Pancreas (tissue), 10 donors: ENCODE measurements around the gene ADAMTS4. TPM values are rescaled to one million over a fixed set of nuclear protein-coding genes. Genes with fewer than 3 reads are reported as not detected.

Experiments
- ATAC-seq, 4 donors: fragments of 200-7000 bp; cut with Tn5 transposase; one replicate each; pipeline versions ENCODE4 v1.8.0 to v1.9.1; 2020; ENCODE audit warnings: mild to moderate bottlenecking in 4 of 4, moderate library complexity in 4 of 4
- DNase-seq, 6 donors: peaks; one replicate each; pipeline ENCODE4 v3.0.0-alpha.2; 2020
- FAIRE-seq: peaks from 2 replicates; lab custom pipeline; 2012; peaks lifted over from hg19 to GRCh38; lab: Jason Lieb, UNC
- H3K27ac ChIP-seq, 4 donors: fragments of 200-600 bp; sonication (generic); 1 replicate in 3 of 4; 2 replicates in 1 of 4; pipeline versions ENCODE4 v1.5.0 to v1.8.0; 2020
- H3K27me3 ChIP-seq, 4 donors: fragments of 200-600 bp; one replicate each; pipeline ENCODE4 v1.8.0; 2021
- H3K36me3 ChIP-seq, 3 donors: fragments of 200-600 bp; sonication (generic) in 1 of 3; one replicate each; pipeline versions ENCODE4 v1.5.0 to v1.8.0; 2020 to 2021
- H3K4me1 ChIP-seq, 3 donors: fragments of 200-600 bp; one replicate each; pipeline ENCODE4 v1.8.0; 2021
- H3K4me3 ChIP-seq, 4 donors: fragments of 200-600 bp; sonication (generic) in 2 of 4; one replicate each; pipeline versions ENCODE4 v1.5.0 to v1.8.0; 2020 to 2021
- H3K9me3 ChIP-seq, 4 donors: fragments of 200-600 bp; one replicate each; pipeline ENCODE4 v1.8.0; 2021
- WGBS, 2 donors: extraction: QIAGEN DNeasy Blood & Tissue Kit; methylation state at CpG; one replicate each; pipeline ENCODE4 v1.1.7; 2013; 5-methylcytosine and 5-hydroxymethylcytosine counted together
- intact Hi-C, 3 donors: fragments of 100-400 bp; cut with DNase I; formaldehyde crosslinking; loops; one replicate each; pipeline versions ENCODE4 v1.11.1 to v1.14.2; 2022
- polyA plus RNA-seq, 2 donors: library from polyadenylated mRNA; stranded (reverse); fragments of 200-250 nt; gene quantifications; one replicate each; pipeline ENCODE4 v1.2.3, GENCODE V29; 2013
- total RNA-seq, 6 donors: library from RNA; stranded (reverse); fragmentation: NEBNext Ultra II Directional in 4 of 6; extraction: Animal tissue kit (Norgen Biotek cat#: 25700) in 4 of 6; gene quantifications; one replicate each; pipeline versions ENCODE4 v1.2.1 to v1.2.4, GENCODE V29; 2021 to 2023
- TF ChIP-seq, protein P1 (sequence below), 4 donors: fragments of 200-600 bp; sonication (generic) in 3 of 4; IDR thresholded peaks; one replicate each; pipeline versions ENCODE4 v1.5.0 to v1.8.0; 2021; ENCODE audit warnings: antibody characterized with exemption in 4 of 4
- donor health status: healthy with polysubstance abuse.
- donor health status: DM: no; HTN: no; CAD: no; lungs with moderate emphysema.
- donor health status: DM: no; HTN: no; CAD: no.
- donor health status: control.
- donor health status: control.
- donor health status: Bipolar disorder and iron deficiency.
- donor health status: DM: yes; HTN: yes; CAD: no.
- donor health status: DM: no; HTN: no; CAD: no.
- donor health status: DM: no; HTN: no; CAD: no.
- donor health status: DM: yes; HTN: yes; CAD: no.

ADAMTS4 gene
- total and polyA plus RNA-seq, 8 donors, result 2.7 to 6.6 (median 3.8) TPM

DNA sequence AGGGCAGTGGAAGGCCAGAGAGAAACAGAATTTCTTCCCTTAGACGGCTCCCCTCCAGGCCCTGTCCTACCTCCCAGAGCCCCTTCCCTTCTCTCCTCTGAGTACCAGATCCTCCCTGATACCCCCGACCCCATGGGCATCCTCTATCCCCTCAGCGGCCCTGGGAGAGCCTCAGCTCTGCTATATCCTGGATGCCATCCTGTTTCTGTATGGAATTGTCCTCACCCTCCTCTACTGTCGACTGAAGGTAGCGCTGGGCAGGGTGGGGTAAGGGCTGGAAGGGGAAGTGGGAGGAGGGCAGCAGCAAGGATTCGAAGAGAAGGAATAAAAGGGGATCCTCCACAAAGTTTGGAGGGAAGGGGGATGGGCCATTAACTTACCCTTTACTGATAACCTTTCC is 19.0 kb upstream of the ADAMTS4 start:
- H3K9me3 ChIP-seq, result no peaks in the 10 kb centered on the region
- DNase-seq (no peak), FAIRE-seq (no peak), ATAC-seq (no peak)
- no peaks in the 10 kb centered on the region for H3K4me1 ChIP-seq
- H3K4me3 ChIP-seq, result peak overlapping the region in 1 of 4 donors; percentile 17
- TF ChIP-seq, protein P1, sequence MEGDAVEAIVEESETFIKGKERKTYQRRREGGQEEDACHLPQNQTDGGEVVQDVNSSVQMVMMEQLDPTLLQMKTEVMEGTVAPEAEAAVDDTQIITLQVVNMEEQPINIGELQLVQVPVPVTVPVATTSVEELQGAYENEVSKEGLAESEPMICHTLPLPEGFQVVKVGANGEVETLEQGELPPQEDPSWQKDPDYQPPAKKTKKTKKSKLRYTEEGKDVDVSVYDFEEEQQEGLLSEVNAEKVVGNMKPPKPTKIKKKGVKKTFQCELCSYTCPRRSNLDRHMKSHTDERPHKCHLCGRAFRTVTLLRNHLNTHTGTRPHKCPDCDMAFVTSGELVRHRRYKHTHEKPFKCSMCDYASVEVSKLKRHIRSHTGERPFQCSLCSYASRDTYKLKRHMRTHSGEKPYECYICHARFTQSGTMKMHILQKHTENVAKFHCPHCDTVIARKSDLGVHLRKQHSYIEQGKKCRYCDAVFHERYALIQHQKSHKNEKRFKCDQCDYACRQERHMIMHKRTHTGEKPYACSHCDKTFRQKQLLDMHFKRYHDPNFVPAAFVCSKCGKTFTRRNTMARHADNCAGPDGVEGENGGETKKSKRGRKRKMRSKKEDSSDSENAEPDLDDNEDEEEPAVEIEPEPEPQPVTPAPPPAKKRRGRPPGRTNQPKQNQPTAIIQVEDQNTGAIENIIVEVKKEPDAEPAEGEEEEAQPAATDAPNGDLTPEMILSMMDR (IDR thresholded peaks at IDR 0.05), result no peak
- 58 to 81% methylated on average over 5 to 6 of the region's 6 CpGs for WGBS, 2 donors
- H3K27me3 ChIP-seq, result no peaks in the 10 kb centered on the region
- intact Hi-C loops, result no loop called here
- H3K27ac ChIP-seq, result peak overlapping the region in 2 of 4 donors; percentile 17 to 44
- peaks cover 4 to 19% (median 12%) of the 10 kb centered on the region in 3 donors for H3K36me3 ChIP-seq

DNA sequence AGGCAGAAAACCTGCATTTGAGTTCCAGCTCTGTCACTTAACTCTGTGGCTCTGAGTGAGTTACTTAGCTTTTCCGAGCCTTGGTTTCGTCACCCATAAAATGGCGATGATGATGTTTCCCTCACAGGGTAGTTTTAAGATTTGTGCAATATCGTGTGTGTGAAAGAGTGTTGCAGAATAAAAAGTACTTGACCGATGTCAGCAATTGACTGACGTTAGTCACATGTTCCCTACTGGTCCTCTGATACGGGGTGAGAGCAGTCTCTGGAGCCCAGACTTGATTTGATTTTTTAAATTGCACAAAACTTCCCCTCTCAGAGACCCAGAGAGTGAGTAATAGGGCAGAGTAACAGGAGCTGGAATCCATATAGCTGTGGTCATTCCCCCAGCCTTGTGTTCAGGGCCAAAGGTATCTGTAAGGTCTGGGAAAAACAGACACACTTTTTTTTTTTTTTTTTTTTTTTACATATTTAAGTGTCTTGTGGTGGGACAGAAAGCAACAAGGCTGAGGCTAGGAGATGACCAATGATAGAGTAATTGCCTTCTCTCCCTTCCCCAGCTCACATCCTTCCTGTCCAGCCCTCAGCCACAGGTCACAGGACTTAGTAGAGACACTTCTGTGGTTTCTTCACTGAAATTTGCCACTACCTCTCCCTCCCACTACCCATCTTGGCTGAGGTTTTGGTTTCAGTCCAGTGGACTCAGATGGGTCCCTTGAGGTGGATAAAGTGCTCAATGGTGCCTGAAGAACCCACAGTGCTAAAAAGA is 18.3 kb upstream of the ADAMTS4 start:
- H3K9me3 ChIP-seq, result no peaks in the 10 kb centered on the region
- no peaks in the 10 kb centered on the region for H3K27me3 ChIP-seq
- no peak for DNase-seq
- ATAC-seq, result peak in 3 of 4 donors; percentile 46 to 72 (median 61)
- peaks cover 4 to 25% (median 18%) of the 10 kb centered on the region in 3 donors for H3K36me3 ChIP-seq
- H3K27ac ChIP-seq, result peak overlapping the region in 2 of 4 donors; percentile 57 to 70
- no peaks in the 10 kb centered on the region for H3K4me1 ChIP-seq
- WGBS, 2 donors, result 56 to 63% methylated on average over 7 of the region's 7 CpGs
- no peak for FAIRE-seq
- TF ChIP-seq, protein P1 (IDR thresholded peaks at IDR 0.05), result no peak
- intact Hi-C loops, result no loop called here
- H3K4me3 ChIP-seq, result peak overlapping the region in 1 of 4 donors; percentile 17

DNA sequence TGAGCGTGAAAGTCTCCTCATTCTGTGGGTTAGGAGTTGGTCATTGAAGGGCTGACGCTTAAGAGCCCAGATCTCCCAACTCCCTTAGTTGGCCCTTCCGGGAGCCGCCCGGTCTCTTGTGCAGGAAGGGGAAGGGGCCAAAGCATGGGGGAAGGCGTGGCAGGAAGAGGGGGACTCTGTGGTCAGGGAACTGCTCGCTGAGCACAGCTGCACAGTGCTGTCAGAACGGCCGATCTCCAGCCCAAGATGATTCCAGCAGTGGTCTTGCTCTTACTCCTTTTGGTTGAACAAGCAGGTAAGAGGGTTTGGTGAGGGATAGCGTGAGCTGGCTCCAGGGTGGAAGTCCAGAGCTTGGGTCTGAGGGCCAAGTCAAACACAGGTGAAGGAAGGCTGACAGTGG is 16.2 kb upstream of the ADAMTS4 start, which contains the start of gene FCER1G:
FCER1G (plus strand) TSS at position 220 of the 400 bp plus-strand sequence; CDS start at position 247, 27 bp downstream.
- Histone ChIP-seq H3K36me3 (peaks cover 4 to 46% (median 18%) of the 10 kb centered on the region in 3 donors), H3K4me1 (no peaks in the 10 kb centered on the region), H3K9me3 (no peaks in the 10 kb centered on the region), H3K4me3 (peak within 1 kb of the TSS in 1 of 4 donors; percentile 12), H3K27ac (peak within 1 kb of the TSS in 2 of 4 donors; percentile 20 to 47), H3K27me3 (no peaks in the 10 kb centered on the region)
- DNase-seq, result peak in 1 of 6 donors; percentile 59
- FAIRE-seq, result no peak
- 87 to 88% methylated on average over 10 of the region's 10 CpGs for WGBS, 2 donors
- TF ChIP-seq, protein P1 (IDR thresholded peaks at IDR 0.05), result no peak
- ATAC-seq, result peak in 3 of 4 donors; percentile 33 to 59 (median 58)
- intact Hi-C loops, result no loop called here

DNA sequence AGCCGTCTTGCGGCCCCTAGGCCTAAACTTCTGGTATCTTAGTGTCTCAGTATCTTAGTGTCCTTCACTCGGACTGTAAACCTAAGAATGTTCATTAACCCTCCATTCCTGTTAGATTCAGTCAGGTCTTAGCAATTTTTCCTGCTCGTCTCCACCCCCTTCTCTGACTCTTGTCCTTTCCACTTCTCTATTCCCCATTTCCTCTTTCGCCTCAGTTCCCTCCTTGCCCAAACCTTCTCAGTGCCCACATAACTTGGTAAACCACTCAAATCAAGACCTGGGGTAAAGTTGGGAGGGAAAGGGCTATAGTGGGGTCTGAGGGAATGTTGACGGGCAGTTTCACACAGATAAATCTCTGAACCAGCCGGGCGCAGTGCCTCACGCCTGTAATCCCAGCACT is 15.5 kb upstream of the ADAMTS4 start:
- TF ChIP-seq, protein P1 (IDR thresholded peaks at IDR 0.05), result no peak
- no peaks in the 10 kb centered on the region for H3K27me3 ChIP-seq
- no peak overlapping the region for H3K4me3 ChIP-seq
- WGBS, 2 donors, result 90 to 94% methylated on average over 9 of the region's 9 CpGs
- FAIRE-seq (no peak), ATAC-seq (peak in 1 of 4 donors; percentile 19), DNase-seq (no peak)
- intact Hi-C loops, result no loop called here
- peak overlapping the region in 2 of 4 donors; percentile 20 to 47 for H3K27ac ChIP-seq
- no peaks in the 10 kb centered on the region for H3K9me3 ChIP-seq
- peaks cover 4 to 50% (median 18%) of the 10 kb centered on the region in 3 donors for H3K36me3 ChIP-seq
- no peaks in the 10 kb centered on the region for H3K4me1 ChIP-seq
